HepG2 (cell line): Measurements from ENCODE around the gene TMIGD2. TPM values are rescaled to one million over a fixed set of nuclear protein-coding genes. Genes with fewer than 3 reads are reported as not detected.

Source experiments
- ASH2L ChIP-seq: fragments of 300-600, 200-600 bp; sonication (generic); IDR thresholded peaks from 2 replicates; pipeline ENCODE4 v1.7.0; 2017; ENCODE audit warnings: low read depth, mild to moderate bottlenecking, moderate library complexity, mixed read lengths, low read length; ENCODE audit not compliant: insufficient read length
- MAFF ChIP-seq: IDR thresholded peaks from 2 replicates; pipeline ENCODE4 v1.6.1; 2011; ENCODE audit warnings: low read depth, low read length, improper control_type of control experiment
- NFE2L2 ChIP-seq: fragments of 150-350 bp; IDR thresholded peaks from 2 replicates; pipeline ENCODE4 v1.6.1; 2014; ENCODE audit warnings: low read length
- SRSF1 ChIP-seq: fragments of 200-400 bp; formaldehyde crosslinking; optimal IDR thresholded peaks from 2 replicates; pipeline ENCODE3; 2017; ENCODE audit warnings: mild to moderate bottlenecking, low read depth, low read length, moderate library complexity
- TARDBP ChIP-seq: sonication (generic); formaldehyde crosslinking; IDR thresholded peaks from 2 replicates; pipeline ENCODE4 v1.8.0; 2022; ENCODE audit warnings: mild to moderate bottlenecking, missing genetic modification reagents
- ZNF230 ChIP-seq: sonication (generic); formaldehyde crosslinking; IDR thresholded peaks from 2 replicates; pipeline ENCODE4 v1.4.0; 2020; ENCODE audit warnings: mild to moderate bottlenecking, missing genetic modification reagents
- ZNF687 ChIP-seq: sonication (generic); formaldehyde crosslinking; IDR thresholded peaks from 2 replicates; pipeline ENCODE4 v1.5.1; 2020; ENCODE audit warnings: mild to moderate bottlenecking, missing genetic modification reagents, moderate library complexity
- ZNF75D ChIP-seq: sonication (generic); formaldehyde crosslinking; IDR thresholded peaks from 2 replicates; pipeline ENCODE4 v1.8.1; 2023; ENCODE audit warnings: missing genetic modification reagents, mild to moderate bottlenecking, borderline replicate concordance
- polyA plus RNA-seq, 8 experiments: library from polyadenylated mRNA; depleted of rRNA in 3 of 8; stranded (reverse) in 7 of 8; unstranded in 1 of 8; fragments of >200 nt; fragmentation: Illumina TruSeq in 4 of 8; extraction: Trizol in 4 of 8; gene quantifications; 2 replicates each; pipeline versions ENCODE4 v1.2.1 to v1.2.3, GENCODE V29; 2011 to 2016; ENCODE audit warnings: low read depth in 4 of 8, missing spikeins in 1 of 8, mixed read lengths in 1 of 8; ENCODE audit not compliant: insufficient read depth in 1 of 8
- total RNA-seq, 5 experiments: library from RNA; depleted of rRNA; stranded (reverse); fragments of >200 nt; fragmentation: Illumina TruSeq; extraction: Trizol; gene quantifications; 2 replicates each; pipeline ENCODE4 v1.2.3, GENCODE V29; 2016; ENCODE audit warnings: low read depth in 1 of 5
- TF ChIP-seq, protein P1 (sequence below): sonication (generic); formaldehyde crosslinking; IDR thresholded peaks from 2 replicates; pipeline ENCODE4 v1.4.0; 2020; ENCODE audit warnings: missing genetic modification reagents, borderline replicate concordance
- TF ChIP-seq, protein P2 (sequence below): sonication (generic); formaldehyde crosslinking; IDR thresholded peaks from 2 replicates; pipeline ENCODE4 v1.5.1; 2020; ENCODE audit warnings: mild to moderate bottlenecking, missing genetic modification reagents, borderline replicate concordance

The TMIGD2 gene
- total and polyA plus RNA-seq, 2 of the 13 experiments (the other 11 are each of a cell fraction or from before 2014, with no cell fraction given) = 0.11 to 1.0 TPM

DNA sequence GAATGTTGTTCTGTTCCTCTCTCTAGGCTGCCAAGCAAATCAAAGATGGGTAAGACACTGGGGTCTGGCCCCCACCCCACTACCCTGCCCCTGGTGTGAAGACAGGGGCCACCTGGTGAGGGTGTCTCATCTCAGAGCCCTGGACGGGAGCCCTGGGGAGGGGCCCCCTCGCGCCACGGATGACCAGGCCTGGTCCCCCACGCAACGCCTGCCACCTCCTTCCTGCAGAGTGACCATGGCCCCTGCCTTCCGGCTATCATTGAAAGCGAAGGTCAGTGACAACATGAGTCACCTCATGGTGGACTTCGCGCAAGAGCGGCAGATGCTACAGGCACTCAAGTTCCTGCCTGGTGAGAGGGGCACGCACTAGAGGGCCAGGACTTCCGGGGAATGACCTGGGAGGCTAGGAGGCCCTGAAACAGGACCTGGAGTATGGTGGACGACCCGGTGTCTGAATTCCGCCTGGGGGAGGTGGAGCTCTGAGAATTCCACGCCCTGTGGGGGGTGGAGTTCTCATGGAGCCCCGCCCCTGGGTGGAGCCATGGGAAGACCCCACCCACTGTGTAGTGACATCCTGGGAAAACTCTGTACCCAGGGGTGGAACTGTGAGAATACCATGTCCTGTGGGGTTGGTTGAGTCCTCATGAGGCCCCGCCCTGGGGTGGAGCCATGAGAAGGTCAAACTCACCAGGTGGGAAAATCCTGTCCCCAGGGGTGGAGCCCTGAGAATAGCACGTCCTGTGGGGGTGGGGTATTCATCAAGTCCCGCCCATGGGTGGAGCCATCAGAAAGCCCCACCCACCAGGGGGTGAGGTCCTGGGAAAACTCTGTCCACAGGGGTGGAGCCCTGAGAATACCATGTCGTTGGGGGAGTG lies 8.3 kb upstream of the TMIGD2 start (continued):
- TF ChIP-seq, protein P1, sequence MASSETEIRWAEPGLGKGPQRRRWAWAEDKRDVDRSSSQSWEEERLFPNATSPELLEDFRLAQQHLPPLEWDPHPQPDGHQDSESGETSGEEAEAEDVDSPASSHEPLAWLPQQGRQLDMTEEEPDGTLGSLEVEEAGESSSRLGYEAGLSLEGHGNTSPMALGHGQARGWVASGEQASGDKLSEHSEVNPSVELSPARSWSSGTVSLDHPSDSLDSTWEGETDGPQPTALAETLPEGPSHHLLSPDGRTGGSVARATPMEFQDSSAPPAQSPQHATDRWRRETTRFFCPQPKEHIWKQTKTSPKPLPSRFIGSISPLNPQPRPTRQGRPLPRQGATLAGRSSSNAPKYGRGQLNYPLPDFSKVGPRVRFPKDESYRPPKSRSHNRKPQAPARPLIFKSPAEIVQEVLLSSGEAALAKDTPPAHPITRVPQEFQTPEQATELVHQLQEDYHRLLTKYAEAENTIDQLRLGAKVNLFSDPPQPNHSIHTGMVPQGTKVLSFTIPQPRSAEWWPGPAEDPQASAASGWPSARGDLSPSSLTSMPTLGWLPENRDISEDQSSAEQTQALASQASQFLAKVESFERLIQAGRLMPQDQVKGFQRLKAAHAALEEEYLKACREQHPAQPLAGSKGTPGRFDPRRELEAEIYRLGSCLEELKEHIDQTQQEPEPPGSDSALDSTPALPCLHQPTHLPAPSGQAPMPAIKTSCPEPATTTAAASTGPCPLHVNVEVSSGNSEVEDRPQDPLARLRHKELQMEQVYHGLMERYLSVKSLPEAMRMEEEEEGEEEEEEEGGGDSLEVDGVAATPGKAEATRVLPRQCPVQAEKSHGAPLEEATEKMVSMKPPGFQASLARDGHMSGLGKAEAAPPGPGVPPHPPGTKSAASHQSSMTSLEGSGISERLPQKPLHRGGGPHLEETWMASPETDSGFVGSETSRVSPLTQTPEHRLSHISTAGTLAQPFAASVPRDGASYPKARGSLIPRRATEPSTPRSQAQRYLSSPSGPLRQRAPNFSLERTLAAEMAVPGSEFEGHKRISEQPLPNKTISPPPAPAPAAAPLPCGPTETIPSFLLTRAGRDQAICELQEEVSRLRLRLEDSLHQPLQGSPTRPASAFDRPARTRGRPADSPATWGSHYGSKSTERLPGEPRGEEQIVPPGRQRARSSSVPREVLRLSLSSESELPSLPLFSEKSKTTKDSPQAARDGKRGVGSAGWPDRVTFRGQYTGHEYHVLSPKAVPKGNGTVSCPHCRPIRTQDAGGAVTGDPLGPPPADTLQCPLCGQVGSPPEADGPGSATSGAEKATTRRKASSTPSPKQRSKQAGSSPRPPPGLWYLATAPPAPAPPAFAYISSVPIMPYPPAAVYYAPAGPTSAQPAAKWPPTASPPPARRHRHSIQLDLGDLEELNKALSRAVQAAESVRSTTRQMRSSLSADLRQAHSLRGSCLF (CRISPR knock-in tag) = 0 out of 2 replicates have a peak, but pooled peaks have one; percentile 42
- TF ChIP-seq NFE2L2 (no peak), TARDBP (CRISPR knock-in tag) (peak; percentile 84), ZNF687 (CRISPR knock-in tag) (peak; percentile 99), ASH2L (peak; percentile 40), ZNF75D (CRISPR knock-in tag) (no peak), ZNF230 (CRISPR knock-in tag) (no peak), SRSF1 (no peak), MAFF (no peak; the same call in 1 of the 2 replicates)
- TF ChIP-seq, protein P2, sequence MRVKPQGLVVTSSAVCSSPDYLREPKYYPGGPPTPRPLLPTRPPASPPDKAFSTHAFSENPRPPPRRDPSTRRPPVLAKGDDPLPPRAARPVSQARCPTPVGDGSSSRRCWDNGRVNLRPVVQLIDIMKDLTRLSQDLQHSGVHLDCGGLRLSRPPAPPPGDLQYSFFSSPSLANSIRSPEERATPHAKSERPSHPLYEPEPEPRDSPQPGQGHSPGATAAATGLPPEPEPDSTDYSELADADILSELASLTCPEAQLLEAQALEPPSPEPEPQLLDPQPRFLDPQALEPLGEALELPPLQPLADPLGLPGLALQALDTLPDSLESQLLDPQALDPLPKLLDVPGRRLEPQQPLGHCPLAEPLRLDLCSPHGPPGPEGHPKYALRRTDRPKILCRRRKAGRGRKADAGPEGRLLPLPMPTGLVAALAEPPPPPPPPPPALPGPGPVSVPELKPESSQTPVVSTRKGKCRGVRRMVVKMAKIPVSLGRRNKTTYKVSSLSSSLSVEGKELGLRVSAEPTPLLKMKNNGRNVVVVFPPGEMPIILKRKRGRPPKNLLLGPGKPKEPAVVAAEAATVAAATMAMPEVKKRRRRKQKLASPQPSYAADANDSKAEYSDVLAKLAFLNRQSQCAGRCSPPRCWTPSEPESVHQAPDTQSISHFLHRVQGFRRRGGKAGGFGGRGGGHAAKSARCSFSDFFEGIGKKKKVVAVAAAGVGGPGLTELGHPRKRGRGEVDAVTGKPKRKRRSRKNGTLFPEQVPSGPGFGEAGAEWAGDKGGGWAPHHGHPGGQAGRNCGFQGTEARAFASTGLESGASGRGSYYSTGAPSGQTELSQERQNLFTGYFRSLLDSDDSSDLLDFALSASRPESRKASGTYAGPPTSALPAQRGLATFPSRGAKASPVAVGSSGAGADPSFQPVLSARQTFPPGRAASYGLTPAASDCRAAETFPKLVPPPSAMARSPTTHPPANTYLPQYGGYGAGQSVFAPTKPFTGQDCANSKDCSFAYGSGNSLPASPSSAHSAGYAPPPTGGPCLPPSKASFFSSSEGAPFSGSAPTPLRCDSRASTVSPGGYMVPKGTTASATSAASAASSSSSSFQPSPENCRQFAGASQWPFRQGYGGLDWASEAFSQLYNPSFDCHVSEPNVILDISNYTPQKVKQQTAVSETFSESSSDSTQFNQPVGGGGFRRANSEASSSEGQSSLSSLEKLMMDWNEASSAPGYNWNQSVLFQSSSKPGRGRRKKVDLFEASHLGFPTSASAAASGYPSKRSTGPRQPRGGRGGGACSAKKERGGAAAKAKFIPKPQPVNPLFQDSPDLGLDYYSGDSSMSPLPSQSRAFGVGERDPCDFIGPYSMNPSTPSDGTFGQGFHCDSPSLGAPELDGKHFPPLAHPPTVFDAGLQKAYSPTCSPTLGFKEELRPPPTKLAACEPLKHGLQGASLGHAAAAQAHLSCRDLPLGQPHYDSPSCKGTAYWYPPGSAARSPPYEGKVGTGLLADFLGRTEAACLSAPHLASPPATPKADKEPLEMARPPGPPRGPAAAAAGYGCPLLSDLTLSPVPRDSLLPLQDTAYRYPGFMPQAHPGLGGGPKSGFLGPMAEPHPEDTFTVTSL (CRISPR knock-in tag) = peak; percentile 76; the same call in 1 of the 2 replicates
